NCI-H774 (cell line): ENCODE data around the gene CCNG2.

Experiments used
- DNase-seq: peaks from one replicate; lab custom pipeline; 2025; lab: John Stamatoyannopoulos, UW

Gene CCNG2

DNA sequence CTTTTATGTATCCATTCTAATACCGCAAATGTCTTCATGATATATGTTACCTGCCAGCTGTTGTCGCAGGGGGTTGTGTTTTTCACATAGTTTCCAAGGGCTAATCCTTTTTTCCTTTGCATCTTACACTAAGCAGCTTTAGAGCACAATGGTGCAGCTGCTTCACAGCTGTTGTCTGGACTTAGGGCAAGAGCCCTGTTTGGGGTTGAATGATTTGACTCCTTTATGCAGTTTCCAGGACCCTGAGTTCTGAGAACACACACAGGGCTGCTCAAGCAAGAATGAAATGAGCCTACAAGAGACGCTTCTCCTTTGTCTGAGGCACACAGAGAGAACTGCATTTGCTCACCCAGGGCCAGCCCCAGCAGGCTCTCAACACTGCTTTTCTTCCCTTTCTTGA, 20.2 kb downstream of the CCNG2 start:
- DNase-seq: no peak

DNA sequence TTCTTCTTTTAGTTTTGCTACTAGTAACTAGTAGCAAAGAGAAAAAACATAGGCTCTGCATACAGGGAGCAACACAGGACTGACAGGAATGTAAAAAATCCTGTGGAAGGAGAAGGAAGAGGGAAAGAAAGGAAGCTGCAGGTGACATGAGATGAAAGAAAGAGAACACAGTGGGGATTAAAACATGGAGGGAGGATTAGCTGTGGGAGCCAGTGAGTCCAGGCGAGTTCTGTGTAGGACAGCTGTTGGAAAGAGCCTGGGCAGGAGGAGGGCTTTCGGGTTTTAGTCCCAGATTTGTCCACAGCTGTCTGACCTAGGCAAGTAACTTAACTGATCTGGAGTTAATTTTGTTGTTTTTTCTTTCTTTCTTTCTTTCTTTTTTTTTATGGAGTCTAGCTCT, 21.6 kb downstream of the CCNG2 start:
- no peak for DNase-seq

DNA sequence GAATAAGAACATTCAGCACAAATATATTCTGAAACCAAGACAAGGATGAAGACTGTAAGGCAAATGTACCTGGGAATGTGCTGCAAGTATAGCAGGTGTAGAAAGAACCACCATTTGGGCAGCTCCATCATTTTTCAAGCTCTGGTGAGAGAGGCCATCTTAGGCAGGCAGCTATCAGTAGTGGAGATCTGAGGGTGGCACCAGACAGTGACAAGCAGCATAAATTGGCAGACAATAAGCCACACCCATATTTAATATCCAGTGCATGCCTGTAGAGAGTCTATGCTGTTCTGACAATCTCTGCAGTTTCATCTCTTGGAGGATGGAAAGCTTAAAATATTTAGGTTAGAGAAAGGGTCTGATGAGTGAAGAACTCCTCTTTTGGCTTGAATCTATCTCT, 22.5 kb downstream of the CCNG2 start:
- DNase-seq: no peak

DNA sequence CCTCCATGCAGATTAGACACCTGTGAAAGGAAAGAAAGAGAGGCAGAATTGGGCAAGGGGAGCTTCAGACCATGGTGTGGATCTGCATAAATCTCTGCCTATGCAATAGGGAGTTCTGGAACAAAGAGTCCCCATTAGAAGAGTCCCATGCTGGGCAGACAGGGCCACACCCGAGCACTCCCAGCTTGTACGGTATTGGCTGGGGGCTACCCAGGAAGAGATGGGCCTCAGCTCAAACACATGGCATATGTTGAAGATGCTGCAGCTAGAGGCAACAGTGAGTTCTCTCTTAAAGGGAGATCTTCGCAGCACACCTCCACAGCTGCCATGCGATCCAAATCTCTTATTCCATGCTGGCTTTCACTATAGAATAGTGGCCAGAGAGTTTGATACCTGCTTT, 24.7 kb downstream of the CCNG2 start:
- no peak for DNase-seq

DNA sequence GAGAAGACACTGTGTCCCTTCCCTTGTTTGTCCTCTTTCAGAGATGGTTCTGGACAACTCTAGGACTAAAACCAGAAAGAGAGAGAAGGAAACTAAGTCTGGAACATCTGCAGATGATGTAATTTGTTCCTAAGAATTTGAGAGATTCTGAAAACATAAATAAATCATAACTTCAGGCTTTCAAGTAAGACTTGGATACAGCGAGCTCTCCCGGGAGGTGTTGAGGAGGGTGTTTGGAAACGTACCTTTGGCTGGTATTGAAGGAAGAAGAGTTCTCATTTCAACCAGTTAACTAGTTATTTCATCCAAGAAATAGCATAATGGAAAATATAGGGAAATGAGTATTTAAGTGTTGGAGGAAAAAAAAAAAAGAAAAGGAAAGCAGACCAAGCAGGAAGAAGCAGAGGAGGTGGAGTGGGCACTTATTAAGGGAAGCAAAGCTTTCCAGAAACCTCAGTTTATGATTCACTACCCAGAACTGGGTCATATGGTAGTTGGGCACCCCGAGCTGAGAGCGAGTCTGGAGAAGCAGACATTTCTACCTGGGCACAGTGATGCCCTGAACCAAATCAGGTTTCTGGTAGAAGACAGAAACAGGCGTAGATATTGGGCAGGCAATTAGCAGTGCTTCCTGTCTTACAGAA, 26.9 kb downstream of the CCNG2 start:
- no peak for DNase-seq

DNA sequence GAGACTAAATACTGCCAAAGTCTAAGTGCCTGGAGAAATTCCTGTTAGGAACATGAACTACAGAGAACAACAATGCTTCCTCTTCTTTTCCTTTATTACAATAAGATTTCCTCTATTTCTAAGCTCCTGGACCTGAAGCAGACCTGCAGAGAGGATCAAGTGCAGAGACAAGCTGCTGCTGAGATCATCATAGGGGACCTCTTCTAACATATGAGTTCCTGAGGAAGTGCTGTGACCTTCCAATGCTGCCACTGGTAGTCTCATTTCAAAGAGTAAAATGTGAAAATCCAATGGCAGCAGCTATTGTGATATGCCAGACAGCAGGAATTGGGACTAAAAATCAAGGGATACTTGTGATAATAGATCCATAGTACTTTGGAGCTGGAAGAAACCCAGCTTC, 28.0 kb downstream of the CCNG2 start:
- no peak for DNase-seq

DNA sequence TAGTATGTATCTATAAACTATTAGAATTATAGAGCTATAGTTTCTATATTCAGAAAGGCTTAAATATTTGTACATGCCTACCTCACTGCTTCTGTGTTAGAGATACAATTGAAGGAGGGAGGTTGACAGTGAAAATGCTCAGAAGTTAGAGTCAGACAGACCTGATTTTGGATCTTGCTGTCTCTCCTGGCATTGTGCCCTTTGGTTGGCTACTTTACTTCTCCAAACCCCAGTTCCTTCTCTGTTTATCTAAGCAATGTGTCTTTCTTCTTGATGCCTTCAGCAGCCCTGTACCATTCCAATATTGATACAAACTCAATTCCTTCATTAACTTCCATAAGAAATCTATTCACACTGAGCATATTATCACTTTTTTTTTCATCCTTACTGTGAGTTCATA, 28.7 kb downstream of the CCNG2 start:
- DNase-seq: no peak

DNA sequence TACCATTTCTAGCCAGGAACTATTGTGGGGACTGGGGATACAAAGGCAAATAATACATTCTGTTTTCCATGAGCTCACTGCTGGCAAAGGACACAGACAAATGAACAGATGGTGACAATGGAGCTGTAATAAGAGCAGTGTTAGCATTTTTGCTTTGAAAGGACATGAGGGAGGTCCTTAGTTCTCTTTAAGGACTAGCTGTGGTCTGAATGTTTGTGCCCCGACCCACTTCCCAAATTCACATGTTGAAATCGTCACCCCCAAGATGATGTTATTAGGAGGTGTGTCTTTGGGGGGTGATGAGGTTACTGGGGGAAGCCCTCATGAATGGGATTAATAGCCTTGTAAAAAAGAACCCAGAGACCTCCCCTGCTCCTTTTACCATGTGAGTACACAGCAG, 30.3 kb downstream of the CCNG2 start:
- peak; percentile 47 for DNase-seq

DNA sequence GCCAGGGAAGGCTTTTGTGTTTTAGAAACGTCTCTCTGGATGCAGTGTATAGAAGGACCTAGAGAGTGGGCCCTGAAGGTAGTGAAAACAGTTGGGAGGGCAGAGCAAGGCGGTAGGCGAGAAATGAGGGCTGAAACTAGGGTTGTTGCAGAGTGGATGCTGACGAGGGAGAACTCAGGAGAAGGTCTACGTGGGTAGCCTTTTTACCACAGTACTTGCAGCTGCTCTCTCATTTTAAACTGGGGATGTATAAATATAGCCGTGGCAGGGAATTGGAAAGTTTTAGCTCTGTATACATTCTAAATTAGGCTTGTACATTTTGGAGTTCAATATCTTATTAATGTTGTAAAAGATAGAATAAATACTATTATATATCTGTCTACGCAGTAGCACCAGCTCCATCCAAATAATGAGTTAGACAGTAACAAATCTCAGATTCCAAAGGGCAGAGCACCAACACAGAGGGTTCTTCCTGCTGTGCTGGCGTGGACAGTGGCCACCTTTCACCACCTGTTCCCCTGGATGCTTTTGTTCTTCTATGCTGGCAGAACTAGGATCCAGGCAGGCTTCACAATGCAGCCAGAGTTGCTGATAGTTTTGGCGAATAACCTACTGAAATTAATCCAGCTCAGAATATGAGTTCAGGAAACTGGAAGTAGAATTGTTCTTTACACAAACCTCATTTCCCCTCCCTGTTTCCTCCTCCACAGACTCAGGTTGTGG, 31.7 kb downstream of the CCNG2 start:
- no peak for DNase-seq

DNA sequence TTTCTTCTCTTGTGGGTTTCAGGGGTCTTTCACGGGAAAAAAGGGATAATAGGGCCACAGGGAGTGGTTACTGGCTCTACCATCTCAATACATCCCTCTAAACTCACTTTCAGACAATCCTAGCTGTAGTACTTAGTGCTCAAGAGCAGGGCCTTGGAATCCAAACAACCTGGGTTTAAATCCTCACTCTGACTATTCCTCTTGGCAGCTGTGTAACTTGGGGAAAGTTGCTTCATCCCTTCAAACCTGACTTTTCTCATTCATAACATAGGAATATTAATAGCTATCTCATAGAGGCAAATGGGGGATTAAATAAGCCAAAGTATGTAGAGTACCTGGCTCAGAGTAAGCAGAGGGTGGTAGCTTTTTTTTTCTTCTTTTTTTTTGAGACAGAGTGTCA, 32.4 kb downstream of the CCNG2 start:
- no peak for DNase-seq

DNA sequence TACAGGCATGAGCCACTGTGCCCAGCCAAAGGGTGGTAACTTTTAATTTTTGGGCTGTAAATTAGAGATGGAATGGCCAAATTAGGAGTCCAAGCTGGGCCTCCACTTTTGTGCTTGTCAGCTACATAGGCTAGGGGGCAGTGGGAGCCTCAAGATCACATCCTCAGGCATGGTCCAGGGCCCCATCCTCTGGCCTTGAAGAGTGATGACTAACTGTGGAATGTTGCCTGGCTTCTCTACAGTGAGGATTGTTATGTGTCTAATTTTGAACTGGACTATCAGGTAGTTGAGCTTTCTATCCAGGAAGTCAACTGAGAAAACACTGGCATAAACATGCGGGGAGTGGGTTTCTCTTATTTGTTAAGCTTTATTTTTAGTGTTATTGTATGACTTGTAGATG, 33.0 kb downstream of the CCNG2 start:
- DNase-seq: no peak

DNA sequence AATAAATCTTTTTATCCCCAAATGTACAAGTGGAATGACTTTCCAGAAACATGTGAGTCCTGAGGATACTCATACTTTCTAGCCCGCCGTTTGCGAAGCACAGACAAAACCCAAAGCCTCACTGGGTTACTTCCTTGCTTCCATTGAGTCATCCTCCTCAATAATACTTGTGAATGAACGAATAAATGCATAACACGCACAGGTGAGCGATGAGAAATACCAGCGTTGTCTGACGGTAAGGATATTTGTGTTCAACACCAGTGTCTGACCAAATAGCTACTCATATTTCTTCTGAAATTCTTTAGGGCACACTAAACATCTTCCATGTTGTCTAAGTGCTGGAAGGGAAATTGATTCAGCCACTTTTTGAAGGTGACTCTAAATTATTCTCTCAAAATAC, 36.0 kb downstream of the CCNG2 start:
- no peak for DNase-seq

DNA sequence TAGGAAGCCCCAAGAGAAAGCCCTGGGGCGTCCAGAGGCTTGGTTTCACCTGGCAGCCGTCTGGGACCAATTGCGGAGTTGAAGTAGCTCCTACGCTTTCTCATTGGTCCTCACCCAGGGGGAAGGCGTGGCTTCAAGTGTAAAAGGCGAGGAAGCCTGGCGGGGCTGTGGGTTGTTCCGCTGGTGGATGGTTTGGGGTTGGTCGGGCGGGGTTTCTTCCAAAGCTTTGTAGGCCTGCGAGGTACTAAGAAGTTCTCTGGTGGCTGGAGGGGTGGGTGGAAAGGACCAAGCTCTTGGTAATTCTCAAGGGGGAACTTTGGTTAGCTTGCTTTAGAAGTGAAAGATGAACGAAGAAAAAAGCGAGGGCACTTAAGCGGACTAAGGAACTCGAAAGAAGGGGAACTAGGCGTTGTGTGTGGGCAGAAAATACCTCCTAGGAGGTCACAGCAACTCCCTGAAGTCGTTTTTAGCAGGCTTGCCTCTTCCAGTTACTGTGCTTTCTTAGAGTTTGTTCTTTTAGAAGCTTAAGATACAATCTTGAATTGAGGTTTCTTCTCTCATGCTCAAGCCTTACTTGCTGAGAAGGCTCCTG, 36.6 kb downstream of the CCNG2 start:
- no peak for DNase-seq

DNA sequence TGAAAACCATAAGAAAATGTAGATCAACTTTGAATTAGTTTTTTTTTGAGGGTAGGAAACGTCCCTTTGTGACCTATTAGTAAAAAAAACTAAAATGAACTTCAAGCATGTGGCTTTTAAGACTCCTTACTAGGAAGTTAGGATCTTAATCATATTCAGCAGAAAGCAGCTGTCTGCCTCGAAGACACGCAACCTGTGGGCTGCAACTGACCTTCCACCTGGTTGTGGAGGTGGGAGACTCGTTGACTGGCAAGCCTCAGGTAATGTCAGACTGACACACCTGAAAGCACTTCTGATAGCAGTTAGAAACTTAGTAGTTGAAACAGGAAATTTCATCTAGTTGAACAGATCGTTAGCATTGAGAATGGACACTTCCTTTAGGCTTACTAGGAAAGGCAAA, 37.4 kb downstream of the CCNG2 start:
- DNase-seq: no peak

DNA sequence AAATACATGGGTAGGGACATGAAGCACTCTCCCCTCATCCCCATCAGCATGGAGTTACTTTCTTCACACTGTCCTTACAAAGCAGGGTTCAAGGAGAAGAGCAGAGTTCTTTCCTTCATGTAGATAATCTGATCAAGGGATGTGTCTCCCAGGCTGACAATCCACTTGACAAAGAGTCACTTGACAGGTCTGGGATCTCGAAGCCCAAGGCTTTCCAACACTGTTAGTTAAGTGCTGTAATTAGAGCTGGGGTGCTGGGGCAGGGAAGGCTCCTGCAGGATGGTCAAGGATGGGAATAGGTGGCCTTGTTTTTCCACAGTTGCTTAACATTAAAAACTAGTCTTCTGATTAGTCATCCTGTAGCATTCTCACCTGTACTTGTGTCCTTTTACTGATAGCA, 38.0 kb downstream of the CCNG2 start:
- no peak for DNase-seq

DNA sequence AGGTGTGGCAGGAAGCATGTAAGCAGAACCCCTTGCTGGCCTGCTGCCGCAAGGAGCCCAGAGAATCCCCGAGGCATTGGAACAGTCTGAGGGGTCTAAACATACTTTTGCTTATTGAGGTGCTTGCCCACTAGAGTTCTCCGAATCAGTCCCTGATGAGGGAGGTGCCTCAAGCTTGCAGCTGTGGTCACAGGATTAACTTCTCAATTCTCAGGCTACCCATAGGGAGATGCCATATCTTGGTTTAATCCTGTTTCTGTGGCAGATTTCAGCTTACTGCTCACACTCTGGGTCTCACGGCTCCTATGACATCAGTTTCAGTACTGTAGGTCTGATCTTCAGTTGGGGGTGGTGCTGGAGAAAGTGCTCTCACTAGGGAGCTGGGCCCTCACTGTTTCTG, 39.9 kb downstream of the CCNG2 start:
- no peak for DNase-seq

DNA sequence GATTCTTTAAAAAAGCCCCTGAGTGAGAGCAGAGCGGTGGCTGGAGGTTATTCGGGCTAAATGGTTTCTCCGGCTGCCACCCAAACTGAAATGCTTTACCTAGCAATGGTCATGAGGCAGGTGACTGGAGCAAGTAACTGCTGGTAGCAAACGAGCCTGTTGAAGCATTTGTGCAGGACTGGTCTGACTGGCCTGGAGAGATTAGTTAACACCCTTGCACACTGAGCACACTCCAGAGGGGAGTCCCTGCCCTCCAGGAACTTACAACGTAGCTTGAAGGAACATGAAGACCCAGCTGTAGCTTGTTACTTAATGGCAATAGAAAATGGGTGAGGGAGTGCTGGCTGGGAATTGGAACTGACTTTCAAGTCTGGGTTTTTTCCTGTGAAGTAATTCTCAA, 40.4 kb downstream of the CCNG2 start:
- DNase-seq: no peak

DNA sequence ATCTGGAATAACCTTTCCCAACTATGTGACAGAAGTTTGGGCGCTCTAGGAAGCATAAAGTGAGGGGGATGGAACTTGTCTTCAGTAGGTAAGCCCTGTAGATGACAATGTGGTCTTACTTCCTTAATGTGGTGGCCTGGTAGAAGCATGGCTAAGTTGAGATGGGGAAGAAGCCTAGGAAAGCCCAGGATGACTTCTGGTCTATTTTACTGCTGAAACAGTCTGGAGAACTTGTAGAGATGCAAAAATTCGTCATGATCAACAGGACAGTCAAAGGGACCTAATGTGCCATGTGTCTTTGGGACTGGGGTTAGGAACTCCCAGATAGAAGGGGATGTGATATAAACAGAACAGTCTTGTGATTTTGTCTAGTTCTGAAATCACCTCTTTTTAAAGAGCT, 40.8 kb downstream of the CCNG2 start:
- no peak for DNase-seq

DNA sequence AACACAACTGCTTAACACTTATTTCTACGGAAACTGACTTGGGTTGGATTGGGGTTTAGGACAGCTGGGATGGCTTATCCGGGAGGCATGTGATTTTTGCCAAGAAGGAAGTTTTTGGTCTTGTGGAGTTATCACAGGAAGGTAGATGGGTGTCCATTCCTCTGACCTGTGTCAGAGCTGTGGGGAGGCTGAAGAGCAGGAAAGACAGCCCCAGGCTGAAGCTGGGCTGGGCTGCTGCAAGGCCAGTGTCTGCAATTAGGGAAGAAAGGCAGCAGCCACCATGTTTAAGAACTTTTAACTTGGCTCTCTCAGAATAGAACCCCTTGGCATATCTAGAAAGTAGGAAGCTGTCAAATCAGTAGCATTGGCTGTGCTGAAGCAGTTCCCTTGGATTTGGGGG, 42.3 kb downstream of the CCNG2 start:
- no peak for DNase-seq

DNA sequence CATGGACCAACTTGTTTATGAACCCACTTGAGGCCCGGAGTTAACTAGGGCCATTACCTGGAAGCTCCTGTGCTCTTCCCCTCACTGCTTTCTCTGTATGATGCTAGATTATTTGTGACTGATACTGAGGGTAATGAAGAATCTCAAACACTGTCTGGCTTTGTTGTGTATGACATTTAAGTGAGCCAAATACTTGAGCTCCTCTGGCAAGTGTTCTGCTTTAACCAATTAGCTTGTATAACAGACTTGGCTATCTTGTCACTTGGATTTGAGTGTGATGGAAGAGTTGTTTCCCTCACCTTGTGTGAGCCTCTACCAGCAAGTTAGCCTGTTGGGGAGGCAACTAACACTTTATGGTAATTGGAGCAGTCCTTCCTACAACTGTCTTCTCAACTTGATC, 42.7 kb downstream of the CCNG2 start:
- no peak for DNase-seq

DNA sequence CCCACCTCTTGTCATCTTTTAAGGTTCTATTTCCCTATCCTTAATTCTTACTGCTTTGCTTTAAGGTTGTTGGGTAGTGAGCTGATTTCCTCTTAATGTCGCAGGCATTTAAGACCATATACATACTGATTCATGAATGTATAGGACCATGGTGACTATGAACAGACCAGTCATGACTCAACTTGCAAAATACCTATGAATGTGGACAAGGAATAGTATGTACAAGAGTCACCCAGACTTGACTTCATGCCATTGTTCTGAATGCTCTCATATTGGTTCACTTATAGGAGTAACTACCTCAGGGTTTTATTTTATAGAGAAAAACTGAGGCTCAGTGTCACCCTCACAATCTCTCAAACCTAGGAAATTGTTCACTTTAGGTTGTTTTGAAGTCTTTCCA, 44.3 kb downstream of the CCNG2 start:
- DNase-seq: no peak

DNA sequence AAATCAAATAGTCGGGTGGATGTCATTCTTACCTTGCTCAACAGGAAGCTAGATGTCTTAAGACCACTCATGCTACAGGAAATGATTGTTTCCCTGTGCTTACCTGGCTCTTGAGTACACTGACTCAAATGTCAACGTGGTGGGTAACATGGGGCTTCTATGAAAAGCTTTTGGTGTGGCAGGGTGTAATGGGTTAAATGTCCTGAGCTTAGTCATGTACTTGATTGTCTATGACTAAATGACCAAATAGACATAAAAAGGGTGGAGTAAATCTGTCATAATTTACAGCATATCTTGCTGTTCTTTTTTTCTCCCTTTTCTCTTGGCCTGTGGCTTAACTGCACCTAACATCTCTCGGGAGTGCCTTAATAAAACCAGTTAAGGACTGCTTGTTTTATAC, 44.9 kb downstream of the CCNG2 start:
- no peak for DNase-seq

DNA sequence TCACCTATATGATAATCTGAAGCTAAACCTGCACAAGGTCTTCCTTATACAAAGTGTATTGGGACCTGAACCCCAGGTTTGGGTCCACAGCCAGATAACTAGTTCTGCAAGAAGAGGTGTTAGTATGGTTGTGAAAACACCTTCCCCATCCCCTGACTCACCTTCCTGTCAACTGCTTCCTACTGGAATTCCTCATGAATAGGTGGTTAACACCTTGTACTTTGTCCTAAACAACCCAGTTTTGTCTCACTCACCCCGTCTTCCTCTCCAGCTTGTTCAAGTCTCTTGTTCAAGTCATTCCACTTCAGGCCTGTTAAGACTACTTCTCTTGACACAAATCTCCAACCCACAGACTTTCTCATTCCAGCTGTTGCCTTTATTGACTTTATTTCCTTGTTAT, 45.5 kb downstream of the CCNG2 start:
- DNase-seq: no peak
